Right kidney (tissue), 1 donor: Measurements from ENCODE around the gene ACTA2.

Experiments used
- DNase-seq: peaks from one replicate; pipeline ENCODE4 v3.0.0-alpha.2; 2016

Gene ACTA2

GRCh38 chr10:88983206-88983605 is 30.6 kb upstream of the ACTA2 start:
- DNase-seq, result no peak

DNA sequence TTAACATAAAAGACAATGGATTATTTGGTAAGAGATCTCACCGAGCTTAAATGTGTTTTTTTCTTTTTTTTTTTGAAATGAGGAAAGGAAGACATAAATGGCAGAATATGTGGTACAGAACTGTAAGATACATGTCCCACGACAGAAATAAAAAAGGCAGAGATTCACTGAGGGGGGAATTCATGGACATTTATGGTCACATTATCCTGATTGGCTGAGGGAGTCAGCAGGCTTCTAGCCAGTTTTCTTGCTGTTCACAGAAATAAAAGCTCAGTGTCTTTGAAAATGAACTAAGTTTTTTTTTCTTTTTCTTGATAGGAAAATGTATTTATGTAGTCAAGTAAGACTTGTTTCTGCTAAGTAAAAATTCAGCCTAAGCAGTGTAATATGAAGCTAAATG is 29.8 kb upstream of the ACTA2 start:
- no peak for DNase-seq

DNA sequence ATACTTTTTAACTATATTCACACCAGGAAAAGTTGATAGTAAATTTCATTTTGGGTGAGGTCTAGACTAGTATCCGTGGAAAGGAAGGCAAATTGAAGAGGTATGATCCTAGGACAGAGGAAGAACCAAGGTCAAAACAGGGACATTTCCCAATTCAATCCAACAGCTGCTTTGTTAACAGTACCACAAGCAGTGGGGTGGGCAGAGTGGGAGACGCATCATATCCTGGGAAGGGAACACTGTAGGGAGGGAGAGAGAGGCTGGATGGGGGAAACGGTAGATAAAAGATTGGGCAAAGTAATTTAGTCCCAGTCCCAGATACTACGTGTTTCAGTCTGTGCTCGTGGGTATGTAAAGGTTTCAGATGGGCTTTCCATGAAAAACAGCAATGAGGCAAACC is 28.9 kb upstream of the ACTA2 start:
- DNase-seq, result no peak

- DNase-seq, result no peak
These were observed 28.2 kb upstream of the ACTA2 start for GRCh38 chr10:88980800-88981199.

GRCh38 chr10:88980247-88980646 is 27.7 kb upstream of the ACTA2 start:
- DNase-seq, result no peak

- no peak for DNase-seq
These were observed 27.0 kb upstream of the ACTA2 start for GRCh38 chr10:88979603-88980002.

DNA sequence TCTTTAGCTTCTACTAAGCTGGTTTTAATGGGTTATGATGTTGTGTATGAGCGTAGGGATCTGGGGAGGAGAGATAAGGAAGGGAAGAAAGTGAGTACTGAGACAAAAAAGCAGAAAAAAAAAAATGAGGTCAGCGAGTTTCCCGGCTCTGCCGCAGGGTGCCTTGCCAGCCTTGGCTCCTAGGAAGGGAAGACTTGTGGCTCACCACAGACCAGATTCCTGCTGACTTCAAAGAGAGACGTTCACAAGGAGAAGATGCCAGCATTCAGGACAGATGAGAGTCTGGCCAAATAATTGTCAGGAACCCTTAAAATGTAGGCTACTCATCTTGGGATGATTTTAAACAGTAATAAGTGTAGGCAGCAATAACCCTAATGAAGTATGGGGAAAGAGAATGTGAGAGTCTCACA is 26.6 kb upstream of the ACTA2 start:
- no peak for DNase-seq

DNA sequence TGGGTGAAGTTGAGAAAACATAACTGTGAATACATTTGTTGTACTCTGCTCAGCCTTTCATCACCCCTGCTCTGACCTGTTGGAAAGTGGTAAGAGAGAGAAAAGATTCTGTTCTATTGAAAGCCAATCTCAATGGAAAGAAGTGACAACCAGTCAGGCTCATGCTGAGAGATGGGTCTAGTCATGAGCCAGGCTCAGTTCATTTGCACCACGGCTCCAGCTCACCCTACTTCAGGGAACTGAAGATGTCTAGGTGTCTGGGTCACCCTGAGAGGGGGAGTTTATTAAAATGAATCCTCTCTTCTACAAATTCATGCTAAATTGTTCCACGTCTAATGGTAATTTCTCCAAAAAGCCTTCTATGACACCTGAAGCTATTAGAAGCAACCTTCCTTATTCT is 25.9 kb upstream of the ACTA2 start:
- no peak for DNase-seq

DNA sequence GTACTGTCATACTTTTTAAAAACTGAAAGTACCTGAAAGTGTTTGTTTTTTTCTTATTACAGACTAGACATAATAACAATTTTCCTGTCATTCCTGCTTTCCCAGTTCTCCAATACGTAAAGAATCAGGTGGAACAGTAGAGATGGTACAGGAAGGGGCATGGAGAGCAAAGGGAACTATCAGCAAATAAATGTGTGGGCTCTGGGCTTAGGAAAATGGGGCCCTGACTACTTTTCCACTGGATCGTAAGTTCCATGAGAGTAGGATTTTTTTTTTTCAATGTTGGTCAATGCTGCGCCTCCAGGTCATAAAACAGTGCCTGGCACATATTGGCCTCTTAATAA is 22.8 kb upstream of the ACTA2 start:
- no peak for DNase-seq

- peak; percentile 22 for DNase-seq
These were observed 22.1 kb upstream of the ACTA2 start for GRCh38 chr10:88974446-88975376.

- DNase-seq, result no peak
These were observed 21.4 kb upstream of the ACTA2 start for GRCh38 chr10:88974012-88974411.

DNA sequence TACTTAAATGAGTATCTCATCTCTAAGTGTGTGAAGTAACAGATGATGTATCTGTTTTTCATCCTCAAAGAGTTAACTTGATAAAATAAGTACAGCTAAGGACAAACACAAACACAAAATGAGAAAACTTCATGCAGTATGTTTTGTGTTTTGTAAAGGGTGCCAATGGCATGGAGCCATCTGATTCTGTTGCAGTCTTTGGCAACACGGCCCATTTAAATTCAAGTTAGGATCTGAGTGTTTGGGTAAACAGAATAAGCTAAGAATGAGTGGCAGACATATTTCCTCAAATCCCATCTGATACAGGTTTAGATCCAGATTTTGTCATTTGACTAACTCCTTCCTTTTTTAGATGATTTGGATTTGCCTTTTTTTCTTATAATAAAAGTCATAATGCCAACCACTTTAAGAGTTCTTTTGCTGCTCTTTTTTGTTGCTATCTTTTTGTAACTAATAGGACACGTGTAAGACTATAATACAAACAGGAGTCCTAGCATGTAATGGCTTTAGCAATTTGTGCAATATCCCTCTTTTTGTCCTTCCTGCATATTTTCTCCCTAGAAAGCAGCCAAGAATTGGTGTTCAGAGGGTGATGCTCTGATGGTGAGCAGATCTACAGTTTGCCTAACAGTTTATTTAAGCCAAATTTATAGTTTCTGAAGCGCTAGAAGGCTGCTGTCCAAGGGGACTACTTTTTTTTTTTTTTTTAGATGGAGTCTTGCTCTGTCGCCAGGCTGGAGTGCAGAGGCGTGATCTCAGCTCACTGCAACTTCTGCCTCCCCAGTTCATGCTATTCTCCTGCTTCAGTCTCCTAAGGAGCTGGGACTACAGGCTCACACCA is 18.9 kb upstream of the ACTA2 start:
- no peak for DNase-seq

- DNase-seq, result no peak
These were observed 15.8 kb upstream of the ACTA2 start for GRCh38 chr10:88968391-88968790.

GRCh38 chr10:88966797-88967196 is 14.2 kb upstream of the ACTA2 start:
- no peak for DNase-seq

GRCh38 chr10:88964869-88965415 is 12.4 kb upstream of the ACTA2 start:
- no peak for DNase-seq

DNA sequence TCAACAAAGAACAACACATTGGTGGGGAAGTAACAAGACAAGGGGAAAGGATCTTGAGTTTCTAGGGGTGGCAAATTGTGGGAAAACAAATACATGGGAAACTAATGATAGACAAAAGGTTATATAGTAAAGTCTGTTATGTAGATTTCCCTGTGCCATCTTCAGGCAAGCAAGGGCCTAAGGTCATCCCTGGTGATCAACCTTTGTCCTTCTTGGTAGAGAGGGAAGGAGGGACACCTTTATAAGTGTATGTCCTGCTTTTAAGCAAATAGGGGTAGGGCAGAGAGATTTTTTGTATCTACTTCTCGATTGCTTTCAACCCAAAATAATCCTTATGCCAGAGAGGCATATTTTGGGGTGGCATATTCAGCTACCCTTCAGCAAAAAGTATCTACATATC is 11.8 kb upstream of the ACTA2 start:
- DNase-seq, result no peak

DNA sequence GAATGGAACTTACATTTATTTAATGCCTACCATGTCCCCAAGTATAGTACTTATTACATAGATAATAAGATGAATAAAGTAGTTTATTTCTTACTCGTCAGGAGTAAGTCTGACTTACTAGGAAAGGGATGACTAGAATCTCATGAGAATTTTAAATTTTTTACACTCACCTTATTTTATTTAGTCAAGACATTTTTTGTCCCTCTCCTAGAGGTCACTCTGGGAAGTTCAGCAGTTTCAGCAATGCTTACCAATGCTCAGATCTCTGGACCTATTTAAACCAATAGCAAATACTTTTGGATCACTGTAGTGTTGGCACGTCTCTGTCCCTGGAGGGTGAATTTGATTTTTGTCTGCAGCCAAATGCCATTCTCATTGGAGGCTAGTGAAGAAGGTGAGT is 10.7 kb upstream of the ACTA2 start:
- no peak for DNase-seq

- DNase-seq, result no peak
These were observed 9.8 kb upstream of the ACTA2 start for GRCh38 chr10:88962336-88962735.

DNA sequence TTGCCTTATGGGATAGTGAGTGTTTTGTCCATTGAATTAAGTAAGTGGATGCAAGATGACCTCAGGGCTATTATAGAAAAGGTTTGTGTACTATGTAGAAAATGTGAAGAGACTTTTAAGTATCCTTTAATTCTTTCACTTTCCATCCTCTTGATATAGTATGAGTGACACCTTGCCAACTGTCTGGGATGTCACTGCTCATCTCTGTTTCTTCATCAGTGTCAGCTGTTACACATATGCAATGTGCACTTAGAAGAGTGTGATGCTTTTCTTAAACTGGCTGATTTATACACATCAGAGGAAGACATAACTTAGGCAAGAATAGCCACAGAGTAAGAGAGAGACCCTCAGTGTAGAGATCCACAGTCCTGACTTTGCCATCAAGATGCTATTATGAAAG is 8.7 kb upstream of the ACTA2 start:
- DNase-seq, result no peak

DNA sequence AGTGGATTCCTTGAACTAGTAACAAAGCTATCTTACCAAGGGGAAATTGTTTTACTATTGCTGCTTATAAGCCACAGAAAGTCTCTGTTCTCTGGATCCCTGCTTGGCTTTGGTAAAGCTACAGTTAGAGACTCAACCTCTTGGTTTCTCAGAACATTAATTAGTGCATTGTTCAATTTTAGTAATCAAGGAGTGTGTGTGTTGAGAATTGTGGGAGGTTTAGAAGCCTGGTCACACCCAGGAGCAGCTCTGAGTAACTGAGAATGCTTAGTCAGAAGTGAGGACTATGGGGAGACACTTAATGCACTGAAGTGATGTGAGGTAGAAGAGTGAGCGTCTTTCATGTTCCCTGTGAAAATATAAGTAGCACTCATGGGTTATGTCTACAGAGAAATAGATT is 8.2 kb upstream of the ACTA2 start:
- DNase-seq, result no peak

GRCh38 chr10:88958721-88959120 is 6.1 kb upstream of the ACTA2 start:
- DNase-seq, result no peak

DNA sequence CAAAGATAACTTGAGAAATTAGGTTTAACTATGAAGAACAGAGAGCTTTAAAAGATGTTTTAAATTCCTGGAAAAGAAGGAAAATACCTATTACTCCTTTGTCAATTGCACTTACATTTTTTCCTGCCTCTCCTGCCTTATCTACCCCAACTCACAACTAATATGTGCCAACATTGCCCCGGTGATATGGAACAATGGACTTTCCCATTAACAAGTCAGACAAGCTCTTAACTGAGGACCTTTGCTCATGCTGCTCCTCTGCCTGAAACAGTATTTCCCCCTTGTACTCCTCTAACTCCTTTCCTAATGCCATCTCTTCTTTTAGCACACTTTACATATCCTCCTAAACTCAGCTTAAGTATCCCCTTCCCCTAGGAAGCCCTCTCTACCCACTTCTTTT is 4.8 kb upstream of the ACTA2 start:
- no peak for DNase-seq

DNA sequence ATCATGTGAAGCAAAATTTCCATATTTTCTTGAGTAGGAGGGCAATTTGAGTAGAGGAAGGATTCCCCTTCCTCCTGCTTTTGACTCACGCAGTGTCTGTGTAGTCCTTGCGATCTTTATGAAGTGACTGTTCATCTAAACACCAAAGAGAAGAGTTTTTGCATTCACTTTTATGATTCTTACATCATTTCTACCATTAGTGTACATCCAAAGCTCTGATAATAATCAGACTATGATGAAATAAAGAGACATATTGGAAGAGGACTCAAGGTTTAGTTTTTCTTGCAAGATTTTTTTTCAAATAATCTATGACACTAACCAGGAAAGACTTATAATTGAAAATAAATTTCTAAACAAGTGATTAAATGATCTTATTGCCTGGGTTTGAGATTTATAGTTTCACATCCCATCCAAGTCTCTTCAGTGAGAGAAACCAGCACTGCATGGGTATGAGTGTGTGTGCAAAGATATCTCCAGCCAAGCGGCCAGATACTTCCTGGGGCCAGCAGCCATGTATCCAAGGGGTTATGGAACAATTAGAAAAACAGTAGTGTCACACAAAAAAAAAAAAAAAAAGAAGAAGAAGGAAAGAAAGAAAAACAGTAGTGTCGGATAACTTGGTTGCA is 2.0 kb upstream of the ACTA2 start:
- no peak for DNase-seq
